Measurements from ENCODE around the gene FAM241A. TPM values are rescaled to one million over a fixed set of nuclear protein-coding genes. Genes with fewer than 3 reads are reported as not detected.

The FAM241A gene
- polyA plus RNA-seq, 3 donors, result 1.8 to 5.5 (median 4.8) TPM

DNA sequence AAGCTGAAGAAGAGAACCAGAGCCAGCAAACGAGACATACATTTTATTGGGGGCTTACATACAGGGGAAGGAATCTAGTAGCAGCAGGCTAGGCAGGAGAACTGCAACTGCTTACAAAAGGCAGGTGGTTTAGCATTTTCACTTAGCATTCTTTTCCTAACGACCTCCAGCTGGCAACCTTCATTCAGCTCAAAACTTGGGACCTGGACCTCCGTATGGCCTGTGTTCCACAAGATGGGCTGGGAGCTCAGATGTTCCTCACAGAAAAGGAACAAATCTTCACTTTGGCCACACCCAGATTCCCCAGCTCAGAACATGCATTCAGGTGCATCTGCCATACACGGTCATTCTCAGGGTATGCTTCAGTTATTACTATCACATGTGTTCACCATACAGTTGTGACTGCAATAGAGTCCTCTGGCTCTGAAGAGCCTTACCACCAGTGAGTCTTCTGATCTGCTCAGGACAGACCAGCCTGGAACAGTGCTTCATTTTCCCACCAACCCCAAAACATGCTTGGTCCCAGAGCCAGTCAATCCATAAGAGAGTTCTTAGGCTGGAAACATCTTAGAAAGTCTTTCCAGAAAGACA is 56.8 kb downstream of the FAM241A start:
- no peaks in the 10 kb centered on the region for H3K9me3 ChIP-seq (replicated peaks in 1 of 2; ENCODE audit: control insufficient read depth in 1 of 2, insufficient read depth in 1 of 2, low read length in 2 of 2)
- TF ChIP-seq, protein P1, sequence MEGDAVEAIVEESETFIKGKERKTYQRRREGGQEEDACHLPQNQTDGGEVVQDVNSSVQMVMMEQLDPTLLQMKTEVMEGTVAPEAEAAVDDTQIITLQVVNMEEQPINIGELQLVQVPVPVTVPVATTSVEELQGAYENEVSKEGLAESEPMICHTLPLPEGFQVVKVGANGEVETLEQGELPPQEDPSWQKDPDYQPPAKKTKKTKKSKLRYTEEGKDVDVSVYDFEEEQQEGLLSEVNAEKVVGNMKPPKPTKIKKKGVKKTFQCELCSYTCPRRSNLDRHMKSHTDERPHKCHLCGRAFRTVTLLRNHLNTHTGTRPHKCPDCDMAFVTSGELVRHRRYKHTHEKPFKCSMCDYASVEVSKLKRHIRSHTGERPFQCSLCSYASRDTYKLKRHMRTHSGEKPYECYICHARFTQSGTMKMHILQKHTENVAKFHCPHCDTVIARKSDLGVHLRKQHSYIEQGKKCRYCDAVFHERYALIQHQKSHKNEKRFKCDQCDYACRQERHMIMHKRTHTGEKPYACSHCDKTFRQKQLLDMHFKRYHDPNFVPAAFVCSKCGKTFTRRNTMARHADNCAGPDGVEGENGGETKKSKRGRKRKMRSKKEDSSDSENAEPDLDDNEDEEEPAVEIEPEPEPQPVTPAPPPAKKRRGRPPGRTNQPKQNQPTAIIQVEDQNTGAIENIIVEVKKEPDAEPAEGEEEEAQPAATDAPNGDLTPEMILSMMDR (IDR thresholded peaks at IDR 0.05), result no peak
- no peak overlapping the region for H3K27ac ChIP-seq (ENCODE audit: low read depth in 1 of 2, low read length in 2 of 2)
- no peak overlapping the region for H2AFZ ChIP-seq (ENCODE audit: insufficient read depth, low read depth, low read length, poor library complexity, severe bottlenecking)
- peaks cover 0 to 6% (median 0%) of the 10 kb centered on the region in 7 donors for H3K9me3 Mint-ChIP-seq
- no peak overlapping the region for H3K4me3 Mint-ChIP-seq
- H3K4me1 ChIP-seq (ENCODE audit: control insufficient read depth in 1 of 2, insufficient read depth in 2 of 2, low read length in 2 of 2), result peaks cover 2 to 8% of the 10 kb centered on the region in 2 donors
- no peaks in the 10 kb centered on the region for H4K20me1 ChIP-seq (ENCODE audit: insufficient read depth, low read length)
- H3K79me2 ChIP-seq (ENCODE audit: insufficient read depth, low read length), result no peaks in the 10 kb centered on the region
- no peak for DNase-seq
- peaks cover 0 to 2% (median 0%) of the 10 kb centered on the region in 3 donors for H3K27me3 Mint-ChIP-seq (ENCODE audit: low read depth in 3 of 3)
- no peak overlapping the region for H3K9ac ChIP-seq (ENCODE audit: insufficient read depth, low read length, poor library complexity, severe bottlenecking)
- H3K4me3 ChIP-seq (replicated peaks in 1 of 3; ENCODE audit: low read depth in 2 of 3, low read length in 3 of 3), result no peak overlapping the region
- H3K4me2 ChIP-seq (replicated peaks; ENCODE audit: extremely low read depth, low read length, poor library complexity, severe bottlenecking), result no peak overlapping the region
- H3K4me1 Mint-ChIP-seq, result peaks cover 14% of the 10 kb centered on the region
- no peaks in the 10 kb centered on the region for H3K27me3 ChIP-seq (ENCODE audit: control insufficient read depth in 2 of 2, insufficient read depth in 2 of 2, low read length in 2 of 2)
- WGBS (ENCODE audit: insufficient coverage), result 95% methylated on average over 4 of the region's 4 CpGs
- H3K27ac Mint-ChIP-seq, result peak overlapping the region in 1 of 7 donors; percentile 38
- no peaks in the 10 kb centered on the region for H3K36me3 Mint-ChIP-seq
- intact Hi-C loops (cut with micrococcal nuclease), result no loop called here
- H3K36me3 ChIP-seq (replicated peaks in 1 of 2; ENCODE audit: control insufficient read depth in 1 of 2, insufficient read depth in 2 of 2, low read length in 2 of 2), result no peaks in the 10 kb centered on the region

DNA sequence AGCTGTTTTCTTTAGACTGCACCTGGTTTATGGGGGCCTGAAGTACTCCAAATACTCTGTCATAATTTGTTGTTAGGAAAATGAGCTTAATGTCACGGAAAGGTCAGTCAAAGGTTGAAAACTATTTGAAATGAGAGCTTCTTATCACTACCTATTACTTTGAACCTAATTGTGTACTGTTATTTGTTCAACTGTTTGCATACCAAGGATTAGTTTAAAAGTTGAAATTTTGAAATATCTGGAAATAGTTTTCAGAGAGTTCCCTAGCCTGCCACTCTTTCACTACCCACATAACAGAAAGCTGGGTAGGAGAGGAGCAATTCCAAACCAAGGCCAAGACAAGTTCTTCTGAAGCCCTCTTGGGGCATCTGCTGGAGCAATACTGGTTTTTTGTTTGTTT is 58.3 kb downstream of the FAM241A start:
- TF ChIP-seq, protein P1 (IDR thresholded peaks at IDR 0.05), result no peak
- no CpG with 5 or more reads among the region's 1 CpG for WGBS (ENCODE audit: insufficient coverage)

More for the DNA sequence above, 58.3 kb downstream of the FAM241A start:
- Mint-ChIP-seq H3K9me3 (peaks cover 0 to 6% (median 0%) of the 10 kb centered on the region in 7 donors), H3K27me3 (ENCODE audit: low read depth in 3 of 3) (peaks cover 0 to 2% (median 0%) of the 10 kb centered on the region in 3 donors), H3K4me3 (no peak overlapping the region), H3K36me3 (no peaks in the 10 kb centered on the region), H3K4me1 (peaks cover 14% of the 10 kb centered on the region), H3K27ac (no peak overlapping the region)
- Histone ChIP-seq H3K4me2 (replicated peaks; ENCODE audit: extremely low read depth, low read length, poor library complexity, severe bottlenecking) (no peak overlapping the region), H4K20me1 (ENCODE audit: insufficient read depth, low read length) (no peaks in the 10 kb centered on the region), H3K36me3 (replicated peaks in 1 of 2; ENCODE audit: control insufficient read depth in 1 of 2, insufficient read depth in 2 of 2, low read length in 2 of 2) (no peaks in the 10 kb centered on the region), H3K9me3 (replicated peaks in 1 of 2; ENCODE audit: control insufficient read depth in 1 of 2, insufficient read depth in 1 of 2, low read length in 2 of 2) (no peaks in the 10 kb centered on the region), H3K9ac (ENCODE audit: insufficient read depth, low read length, poor library complexity, severe bottlenecking) (no peak overlapping the region), H2AFZ (ENCODE audit: insufficient read depth, low read depth, low read length, poor library complexity, severe bottlenecking) (no peak overlapping the region), H3K4me1 (ENCODE audit: control insufficient read depth in 1 of 2, insufficient read depth in 2 of 2, low read length in 2 of 2) (peaks cover 2 to 9% of the 10 kb centered on the region in 2 donors), H3K27me3 (ENCODE audit: control insufficient read depth in 2 of 2, insufficient read depth in 2 of 2, low read length in 2 of 2) (no peaks in the 10 kb centered on the region), H3K27ac (ENCODE audit: low read depth in 1 of 2, low read length in 2 of 2) (no peak overlapping the region), H3K4me3 (replicated peaks in 1 of 3; ENCODE audit: low read depth in 2 of 3, low read length in 3 of 3) (no peak overlapping the region), H3K79me2 (ENCODE audit: insufficient read depth, low read length) (no peaks in the 10 kb centered on the region)
- DNase-seq, result no peak
- intact Hi-C loops (cut with micrococcal nuclease), result no loop called here

All from CD14-positive monocyte (primary cell).